NCI-H2171 treated with DMSO at 0.1 percent for 48 hours (cell line): Measurements from ENCODE around the gene RAB17.

Experiments used
- DNase-seq: peaks from one replicate; lab custom pipeline; 2025; lab: John Stamatoyannopoulos, UW

The RAB17 gene

GRCh38 chr2:237576974-237577373 lies 13.6 kb downstream of the RAB17 start:
- no peak for DNase-seq

GRCh38 chr2:237575869-237576862 lies 14.4 kb downstream of the RAB17 start:
- no peak for DNase-seq

- no peak for DNase-seq
Measured at GRCh38 chr2:237574894-237575868, 15.4 kb downstream of the RAB17 start.

GRCh38 chr2:237574467-237574866 lies 16.1 kb downstream of the RAB17 start:
- no peak for DNase-seq

- DNase-seq, result no peak
Measured at GRCh38 chr2:237573721-237574415, 16.7 kb downstream of the RAB17 start.

DNA sequence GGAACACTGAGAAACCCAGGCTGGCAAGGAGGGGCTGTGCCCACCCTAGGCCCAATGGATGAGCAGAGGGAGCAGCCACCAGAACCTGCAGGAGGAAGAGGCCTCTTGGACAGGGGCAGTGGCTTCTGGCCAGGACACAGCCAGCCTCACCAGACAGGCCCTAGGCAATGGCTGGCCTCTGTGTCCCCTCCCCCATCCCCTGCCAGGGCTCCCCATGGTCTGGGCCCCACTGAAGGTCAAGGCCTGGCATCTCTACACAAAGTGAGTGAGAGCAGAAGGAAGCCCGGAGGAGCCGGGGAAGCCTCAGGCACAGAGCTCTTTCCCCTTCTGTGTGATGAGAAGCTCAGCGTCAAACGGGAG lies 17.8 kb downstream of the RAB17 start:
- no peak for DNase-seq

DNA sequence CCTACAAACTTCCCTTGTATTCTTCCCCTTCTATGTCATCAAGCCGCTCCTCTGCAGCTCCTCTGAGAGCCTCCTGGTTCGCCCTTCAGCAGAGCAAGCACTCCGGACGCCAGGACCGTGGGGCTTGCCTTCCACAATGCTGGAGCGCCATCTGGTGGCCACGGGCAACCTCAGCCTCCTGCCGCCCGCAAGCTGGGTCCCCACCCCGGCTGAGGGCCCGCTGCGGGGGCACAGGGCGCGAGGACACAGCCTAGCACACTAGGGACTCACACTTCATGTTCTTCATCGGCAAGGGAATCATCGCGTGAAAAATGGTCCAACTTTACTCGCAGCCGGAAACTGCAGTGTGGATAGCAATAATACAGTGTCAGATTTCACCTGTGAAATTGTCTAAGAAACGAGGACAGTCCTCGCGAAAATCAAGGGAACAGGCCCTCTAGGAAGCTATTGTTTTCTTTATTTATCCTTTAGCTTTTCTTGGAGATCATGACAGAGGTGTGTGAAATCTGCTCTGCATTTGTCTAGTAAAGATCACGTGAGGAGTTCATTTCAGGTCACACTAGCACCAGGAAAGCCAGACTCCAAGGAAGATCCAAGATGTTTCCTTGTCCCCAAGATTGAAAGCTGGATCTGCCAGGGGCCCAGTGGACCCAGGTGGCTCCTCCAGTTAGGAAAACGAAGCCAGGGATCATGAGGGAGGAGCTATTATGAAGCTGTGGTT lies 18.4 kb downstream of the RAB17 start:
- peak; percentile 66 for DNase-seq

- DNase-seq, result no peak
Measured at GRCh38 chr2:237571551-237571950, 19.0 kb downstream of the RAB17 start.

DNA sequence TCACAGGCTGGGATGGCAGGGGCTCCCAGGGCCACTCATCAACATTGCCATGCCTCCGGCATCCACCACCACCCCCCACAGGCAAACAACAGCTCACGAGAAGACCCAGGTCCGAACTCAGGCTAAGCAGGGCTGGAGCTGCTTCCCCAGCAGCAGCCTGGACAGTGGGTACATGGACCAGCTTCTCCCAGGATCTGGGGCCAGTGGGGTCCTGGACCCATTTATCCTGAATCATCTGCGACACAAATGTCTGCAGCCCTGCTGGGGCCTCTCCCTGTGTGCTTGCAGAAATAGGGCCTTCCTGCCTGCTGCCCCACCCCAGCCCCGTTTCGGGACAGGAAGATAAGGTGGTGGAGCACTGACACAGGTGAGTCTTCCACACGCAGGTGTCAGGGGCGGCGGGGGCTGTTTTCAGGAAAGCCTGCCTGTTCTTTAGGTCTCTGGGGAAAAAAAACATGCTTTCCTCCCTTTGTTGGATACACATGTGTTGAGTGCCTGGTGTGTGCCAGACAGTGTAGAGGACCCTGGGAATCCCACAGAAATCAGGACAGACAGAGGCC lies 19.7 kb downstream of the RAB17 start:
- DNase-seq, result no peak

GRCh38 chr2:237569896-237570295 lies 20.6 kb downstream of the RAB17 start:
- no peak for DNase-seq

- no peak for DNase-seq
Measured at GRCh38 chr2:237569041-237569440, 21.5 kb downstream of the RAB17 start.

DNA sequence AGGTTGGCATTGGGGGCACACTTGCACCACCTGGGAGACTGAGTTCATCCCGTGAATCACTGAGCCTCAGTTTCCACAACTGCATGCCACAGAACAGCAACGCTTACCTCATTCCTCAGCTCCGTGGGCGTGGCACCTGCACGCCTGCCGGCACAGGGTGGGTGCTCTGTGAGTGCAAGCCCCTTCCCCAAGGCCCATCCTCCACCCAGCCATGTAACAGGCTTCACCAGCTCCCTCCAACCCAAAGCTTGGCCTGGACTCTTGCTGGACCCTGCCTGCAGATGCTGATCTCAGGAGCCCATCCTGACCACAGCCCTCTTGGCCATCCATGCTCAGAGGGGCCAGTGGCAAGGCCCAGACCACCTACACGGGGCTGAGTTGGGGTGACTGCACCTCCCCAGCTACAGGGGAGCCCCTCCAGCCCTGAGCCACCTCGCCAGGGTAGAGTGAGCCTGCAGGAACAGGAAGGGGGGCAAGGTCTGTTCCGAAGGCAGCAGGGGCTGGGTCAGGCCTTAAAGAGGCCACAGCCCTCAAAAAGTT lies 22.3 kb downstream of the RAB17 start:
- no peak for DNase-seq

DNA sequence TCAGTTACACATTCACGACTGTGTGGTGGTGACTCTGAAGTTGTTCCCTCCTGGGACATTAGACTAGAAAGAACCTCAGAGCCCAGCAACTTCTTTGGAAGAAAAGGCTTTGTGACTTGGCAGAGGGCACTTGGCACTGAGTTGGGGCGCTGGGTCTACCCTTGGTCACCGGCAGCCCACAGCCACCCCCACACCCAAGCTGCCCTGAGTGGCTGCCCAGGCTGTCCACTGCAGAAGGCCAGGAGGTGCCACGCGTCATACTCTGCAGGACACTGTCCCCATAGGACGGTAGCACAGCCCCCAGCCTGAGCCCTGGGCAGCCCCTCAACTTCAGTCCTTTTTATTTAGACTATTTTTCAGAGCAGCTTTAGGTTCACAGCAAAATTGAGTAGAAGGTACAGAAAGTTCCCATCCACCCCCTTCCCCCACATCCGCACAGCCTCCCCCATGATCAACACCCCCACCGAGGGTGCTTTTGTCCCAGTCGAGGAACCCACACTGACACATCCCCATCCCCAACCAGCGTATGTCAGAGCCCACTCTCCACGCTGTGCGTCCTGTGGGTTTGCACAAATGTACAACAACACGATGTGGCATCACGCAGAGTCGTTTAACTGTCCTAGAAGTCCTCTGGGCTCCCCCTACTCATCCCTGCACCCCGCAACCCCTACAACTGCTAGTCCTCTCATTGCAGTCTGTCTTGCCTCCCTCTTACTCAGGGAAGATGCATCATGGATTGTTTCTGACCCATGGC lies 23.1 kb downstream of the RAB17 start:
- no peak for DNase-seq

- no peak for DNase-seq
Measured at GRCh38 chr2:237566401-237567235, 23.9 kb downstream of the RAB17 start, which contains the start of gene PRLH. PRLH (plus strand) TSS chr2:237566574; CDS start chr2:237566574, 0 bp downstream.

- no peak for DNase-seq
Measured at GRCh38 chr2:237565974-237566373, 24.6 kb downstream of the RAB17 start.

DNA sequence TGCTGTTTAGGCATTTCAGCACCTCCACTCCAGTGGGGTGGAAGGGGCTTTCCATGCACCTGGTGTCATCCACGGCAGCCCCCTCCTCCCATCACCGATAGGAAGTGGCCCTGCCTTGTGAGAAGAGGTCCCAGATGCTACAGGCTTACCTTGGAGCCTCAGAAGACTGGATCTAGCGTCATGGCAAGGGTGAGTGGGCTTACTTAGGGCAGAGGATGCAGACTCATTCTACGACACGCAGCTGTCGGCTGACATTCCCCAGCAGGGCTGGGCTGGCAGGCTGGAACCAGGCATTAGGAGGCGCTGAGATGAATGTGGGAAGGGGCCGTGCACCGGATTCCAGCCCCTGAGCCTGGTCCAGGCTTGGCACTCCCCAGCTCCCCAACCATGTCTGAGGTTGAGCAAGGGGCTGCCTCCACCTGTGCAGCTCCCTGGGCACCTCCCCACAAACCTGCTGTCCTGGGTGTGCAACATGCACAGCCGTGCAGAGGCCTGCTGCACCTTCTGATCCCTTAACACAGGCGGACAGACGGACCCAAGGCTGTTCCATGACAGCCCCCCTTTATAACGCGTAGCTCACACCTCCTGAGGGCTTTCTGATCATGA lies 25.9 kb downstream of the RAB17 start:
- no peak for DNase-seq

DNA sequence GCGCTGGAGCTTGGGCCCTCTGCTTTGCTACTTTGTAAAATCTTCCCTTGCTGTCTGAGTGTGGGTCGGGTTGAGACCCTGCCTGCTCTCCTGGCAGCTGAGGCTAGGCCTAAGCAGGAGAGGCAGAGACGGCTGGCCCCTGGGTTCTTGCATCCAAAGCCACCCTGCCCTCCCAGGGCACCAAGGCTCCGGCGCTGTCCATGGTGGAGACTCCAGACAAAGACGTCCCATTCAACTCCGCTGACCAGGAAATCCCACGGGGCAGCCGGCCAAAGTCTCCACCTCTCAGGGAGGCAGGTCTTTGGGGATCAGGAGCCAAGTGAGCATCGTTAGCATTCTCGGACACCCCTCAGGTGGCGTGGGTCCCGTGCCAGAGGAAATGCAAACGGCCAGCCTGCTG lies 26.7 kb downstream of the RAB17 start:
- no peak for DNase-seq

- DNase-seq, result no peak
Measured at GRCh38 chr2:237561221-237561620, 29.3 kb downstream of the RAB17 start.
